ENCODE results near the gene GARRE1. TPM values are rescaled to one million over a fixed set of nuclear protein-coding genes. Genes with fewer than 3 reads are reported as not detected.

The GARRE1 gene
- total RNA-seq, 2 donors from 2014 or later, result 21.9 to 27.9 TPM

GRCh38 chr19:34217952-34218817, 36.2 kb upstream of the GARRE1 start:
- 94 to 96% methylated on average over 12 to 17 of the region's 18 CpGs for WGBS, 2 experiments (ENCODE audit: insufficient coverage in 1 of 2, insufficient read length in 1 of 2)
- Histone ChIP-seq H3K9me3 (ENCODE audit: control insufficient read depth, low read length) (no peaks in the 10 kb centered on the region), H3K4me3 (ENCODE audit: low read length) (no peak overlapping the region), H3K27ac (ENCODE audit: low read depth, low read length) (no peak overlapping the region), H3K27me3 (ENCODE audit: control insufficient read depth, insufficient read depth, low read length, poor library complexity, severe bottlenecking) (no peaks in the 10 kb centered on the region), H3K9ac (ENCODE audit: extremely low read depth, low read length, poor library complexity, severe bottlenecking) (no peak overlapping the region), H3K36me3 (ENCODE audit: control insufficient read depth, insufficient read depth, low read length) (peaks cover 79% of the 10 kb centered on the region), H3K4me1 (ENCODE audit: control insufficient read depth, insufficient read depth, low read length) (no peaks in the 10 kb centered on the region)
- Mint-ChIP-seq H3K4me1 (peaks cover 16% of the 10 kb centered on the region), H3K36me3 (ENCODE audit: low read depth) (peaks cover 75% of the 10 kb centered on the region), H3K4me3 (no peak overlapping the region), H3K27ac (peak overlapping the region; percentile 16), H3K27me3 (ENCODE audit: insufficient read depth) (no peaks in the 10 kb centered on the region), H3K9me3 (no peaks in the 10 kb centered on the region)
- no peak for TF ChIP-seq CTCF (conservative IDR thresholded peaks at IDR 0.05)
- no peak for DNase-seq

- Histone ChIP-seq H3K9me3 (ENCODE audit: control insufficient read depth, low read length) (no peaks in the 10 kb centered on the region), H3K36me3 (ENCODE audit: control insufficient read depth, insufficient read depth, low read length) (peaks cover 79% of the 10 kb centered on the region), H3K4me3 (ENCODE audit: low read length) (no peak overlapping the region), H3K4me1 (ENCODE audit: control insufficient read depth, insufficient read depth, low read length) (no peaks in the 10 kb centered on the region), H3K27me3 (ENCODE audit: control insufficient read depth, insufficient read depth, low read length, poor library complexity, severe bottlenecking) (no peaks in the 10 kb centered on the region), H3K27ac (ENCODE audit: low read depth, low read length) (no peak overlapping the region), H3K9ac (ENCODE audit: extremely low read depth, low read length, poor library complexity, severe bottlenecking) (no peak overlapping the region)
- TF ChIP-seq CTCF (conservative IDR thresholded peaks at IDR 0.05), result no peak
- 89% methylated on average over 2 of the region's 2 CpGs; no CpG with 5 or more reads in 1 of the 2 experiments for WGBS, 2 experiments (ENCODE audit: insufficient coverage in 1 of 2, insufficient read length in 1 of 2)
- Mint-ChIP-seq H3K27me3 (ENCODE audit: insufficient read depth) (no peaks in the 10 kb centered on the region), H3K4me3 (no peak overlapping the region), H3K4me1 (peaks cover 16% of the 10 kb centered on the region), H3K36me3 (ENCODE audit: low read depth) (peaks cover 75% of the 10 kb centered on the region), H3K27ac (no peak overlapping the region), H3K9me3 (no peaks in the 10 kb centered on the region)
- no peak for DNase-seq
Observed at GRCh38 chr19:34218818-34219164, 35.6 kb upstream of the GARRE1 start.

GRCh38 chr19:34220472-34221063, 33.8 kb upstream of the GARRE1 start:
- no peaks in the 10 kb centered on the region for H3K27me3 ChIP-seq (ENCODE audit: control insufficient read depth, insufficient read depth, low read length, poor library complexity, severe bottlenecking)
- 87 to 94% methylated on average over 3 to 4 of the region's 4 CpGs for WGBS, 2 experiments (ENCODE audit: insufficient coverage in 1 of 2, insufficient read length in 1 of 2)
- H3K36me3 ChIP-seq (ENCODE audit: control insufficient read depth, insufficient read depth, low read length), result peaks cover 82% of the 10 kb centered on the region
- Mint-ChIP-seq H3K27ac (no peak overlapping the region), H3K27me3 (ENCODE audit: insufficient read depth) (no peaks in the 10 kb centered on the region), H3K4me1 (peaks cover 23% of the 10 kb centered on the region), H3K36me3 (ENCODE audit: low read depth) (peaks cover 79% of the 10 kb centered on the region), H3K4me3 (no peak overlapping the region), H3K9me3 (no peaks in the 10 kb centered on the region)
- TF ChIP-seq CTCF (conservative IDR thresholded peaks at IDR 0.05), result peak; percentile 84
- peak; percentile 83 for DNase-seq
- H3K9me3 ChIP-seq (ENCODE audit: control insufficient read depth, low read length), result no peaks in the 10 kb centered on the region
- no peaks in the 10 kb centered on the region for H3K4me1 ChIP-seq (ENCODE audit: control insufficient read depth, insufficient read depth, low read length)
- H3K27ac ChIP-seq (ENCODE audit: low read depth, low read length), result no peak overlapping the region
- no peak overlapping the region for H3K9ac ChIP-seq (ENCODE audit: extremely low read depth, low read length, poor library complexity, severe bottlenecking)
- H3K4me3 ChIP-seq (ENCODE audit: low read length), result no peak overlapping the region

Data from endodermal cell (in vitro differentiated cells).